ENCODE measurements around the gene PTPN18.
A peak's percentile ranks its signal among the peaks of the same experiment; 100 is the strongest.
"Not testable (repeated sequence)": the region's sequence is repeated elsewhere in the genome, so short reads cannot be mapped to it uniquely, and the experiment has no call there.

The PTPN18 gene

GRCh38 chr2:130355578-130356431, at the start of gene PTPN18:
Gene PTPN18, plus strand, starts transcription at chr2:130356056. Its CDS starts 52 bp downstream, at chr2:130356108.
- H3K27ac Mint-ChIP-seq: no peak within 1 kb of the TSS
- H3K36me3 Mint-ChIP-seq: peaks cover 1% of the 10 kb centered on the region
- H3K4me3 Mint-ChIP-seq: peak within 1 kb of the TSS; percentile 74
- DNase-seq: peak; percentile 76
- H3K4me1 Mint-ChIP-seq: peaks cover 13% of the 10 kb centered on the region
- CTCF ChIA-PET: interaction anchor here (1.3 kb wide), 1 partner anchor 9 kb away, joined by 4 read pairs; no protein-coding TSS in a partner anchor
- H3K27me3 Mint-ChIP-seq: peaks cover 21% of the 10 kb centered on the region
- peaks cover 1% of the 10 kb centered on the region for H3K9me3 Mint-ChIP-seq

- Mint-ChIP-seq H3K27me3 (peaks cover 10% of the 10 kb centered on the region), H3K27ac (no peak overlapping the region), H3K36me3 (no peaks in the 10 kb centered on the region), H3K9me3 (no peaks in the 10 kb centered on the region), H3K4me3 (no peak overlapping the region), H3K4me1 (no peaks in the 10 kb centered on the region)
- CTCF ChIA-PET: no interaction called here
- DNase-seq: no peak
Observed at GRCh38 chr2:130307850-130308249, 48.0 kb upstream of the PTPN18 start.

GRCh38 chr2:130310881-130311280, 45.0 kb upstream of the PTPN18 start:
- CTCF ChIA-PET: no interaction called here
- peaks cover 21% of the 10 kb centered on the region for H3K27me3 Mint-ChIP-seq
- H3K4me1 Mint-ChIP-seq: no peaks in the 10 kb centered on the region
- H3K9me3 Mint-ChIP-seq: no peaks in the 10 kb centered on the region
- no peak for DNase-seq
- no peak overlapping the region for H3K4me3 Mint-ChIP-seq
- H3K27ac Mint-ChIP-seq: no peak overlapping the region
- H3K36me3 Mint-ChIP-seq: no peaks in the 10 kb centered on the region

GRCh38 chr2:130313812-130314334, 42.0 kb upstream of the PTPN18 start:
- no peak for DNase-seq
- no peak overlapping the region for H3K27ac Mint-ChIP-seq
- H3K9me3 Mint-ChIP-seq: no peaks in the 10 kb centered on the region
- H3K27me3 Mint-ChIP-seq: peaks cover 18% of the 10 kb centered on the region
- no peak overlapping the region for H3K4me3 Mint-ChIP-seq
- CTCF ChIA-PET: no interaction called here
- H3K4me1 Mint-ChIP-seq: no peaks in the 10 kb centered on the region
- H3K36me3 Mint-ChIP-seq: no peaks in the 10 kb centered on the region

GRCh38 chr2:130314377-130314776, 41.5 kb upstream of the PTPN18 start:
- CTCF ChIA-PET: no interaction called here

GRCh38 chr2:130316596-130316995, 39.3 kb upstream of the PTPN18 start:
- no peaks in the 10 kb centered on the region for H3K36me3 Mint-ChIP-seq
- peaks cover 16% of the 10 kb centered on the region for H3K27me3 Mint-ChIP-seq
- no peak overlapping the region for H3K27ac Mint-ChIP-seq
- CTCF ChIA-PET: no interaction called here
- no peaks in the 10 kb centered on the region for H3K4me1 Mint-ChIP-seq
- no peak for DNase-seq
- no peaks in the 10 kb centered on the region for H3K9me3 Mint-ChIP-seq
- no peak overlapping the region for H3K4me3 Mint-ChIP-seq

More at GRCh38 chr2:130314377-130314776, 41.5 kb upstream of the PTPN18 start:
- Mint-ChIP-seq H3K27me3 (peaks cover 16% of the 10 kb centered on the region), H3K9me3 (no peaks in the 10 kb centered on the region), H3K36me3 (no peaks in the 10 kb centered on the region), H3K4me1 (no peaks in the 10 kb centered on the region), H3K27ac (no peak overlapping the region), H3K4me3 (no peak overlapping the region)
- no peak for DNase-seq

- peaks cover 30% of the 10 kb centered on the region for H3K27me3 Mint-ChIP-seq
- CTCF ChIA-PET: interaction anchor here (1.5 kb wide), 1 partner anchor 14 kb away, joined by 7 read pairs; no protein-coding TSS in a partner anchor
- H3K9me3 Mint-ChIP-seq: no peaks in the 10 kb centered on the region
- DNase-seq: no peak
- no peaks in the 10 kb centered on the region for H3K4me1 Mint-ChIP-seq
- no peak overlapping the region for H3K4me3 Mint-ChIP-seq
- H3K27ac Mint-ChIP-seq: no peak overlapping the region
- H3K36me3 Mint-ChIP-seq: no peaks in the 10 kb centered on the region
Observed at GRCh38 chr2:130318906-130319305, 37.0 kb upstream of the PTPN18 start.

GRCh38 chr2:130319536-130319935, 36.3 kb upstream of the PTPN18 start:
- H3K9me3 Mint-ChIP-seq: no peaks in the 10 kb centered on the region
- no peak for DNase-seq
- H3K36me3 Mint-ChIP-seq: no peaks in the 10 kb centered on the region
- H3K27me3 Mint-ChIP-seq: peaks cover 33% of the 10 kb centered on the region
- H3K4me3 Mint-ChIP-seq: no peak overlapping the region
- H3K27ac Mint-ChIP-seq: no peak overlapping the region
- H3K4me1 Mint-ChIP-seq: no peaks in the 10 kb centered on the region
- CTCF ChIA-PET: interaction anchor here (1.5 kb wide), 1 partner anchor 13 kb away, joined by 7 read pairs; no protein-coding TSS in a partner anchor

GRCh38 chr2:130327703-130328527, 27.9 kb upstream of the PTPN18 start:
- no peak overlapping the region for H3K27ac Mint-ChIP-seq
- H3K4me3 Mint-ChIP-seq: no peak overlapping the region
- peaks cover 4% of the 10 kb centered on the region for H3K4me1 Mint-ChIP-seq
- H3K27me3 Mint-ChIP-seq: peaks cover 52% of the 10 kb centered on the region
- H3K9me3 Mint-ChIP-seq: no peaks in the 10 kb centered on the region
- DNase-seq: no peak
- CTCF ChIA-PET: interaction anchor here (1.4 kb wide), 1 partner anchor 172 kb away, joined by 4 read pairs; no protein-coding TSS in a partner anchor
- no peaks in the 10 kb centered on the region for H3K36me3 Mint-ChIP-seq

- DNase-seq: no peak
- Mint-ChIP-seq H3K9me3 (no peaks in the 10 kb centered on the region), H3K27ac (no peak overlapping the region), H3K36me3 (no peaks in the 10 kb centered on the region), H3K4me1 (peaks cover 4% of the 10 kb centered on the region), H3K27me3 (peaks cover 44% of the 10 kb centered on the region), H3K4me3 (no peak overlapping the region)
- CTCF ChIA-PET: interaction anchor here (1.4 kb wide), 1 partner anchor 173 kb away, joined by 4 read pairs; no protein-coding TSS in a partner anchor
Observed at GRCh38 chr2:130328710-130329109, 27.1 kb upstream of the PTPN18 start.

GRCh38 chr2:130332271-130333073, 23.4 kb upstream of the PTPN18 start:
- H3K27ac Mint-ChIP-seq: no peak overlapping the region
- peak; percentile 76 for DNase-seq
- peaks cover 35% of the 10 kb centered on the region for H3K27me3 Mint-ChIP-seq
- CTCF ChIA-PET: interaction anchor here (0.6 to 2.9 kb wide), 7 partner anchors 9 to 178 kb away, joined by 3 to 21 read pairs (median 3); partner anchors contain the start of gene IMP4
- no peaks in the 10 kb centered on the region for H3K9me3 Mint-ChIP-seq
- H3K4me3 Mint-ChIP-seq: no peak overlapping the region
- peaks cover 7% of the 10 kb centered on the region for H3K4me1 Mint-ChIP-seq
- no peaks in the 10 kb centered on the region for H3K36me3 Mint-ChIP-seq

- not testable (repeated sequence) for H3K9me3 Mint-ChIP-seq, H3K4me1 Mint-ChIP-seq, DNase-seq, H3K4me3 Mint-ChIP-seq, H3K36me3 Mint-ChIP-seq, H3K27ac Mint-ChIP-seq
- CTCF ChIA-PET: interaction anchor here (0.6 to 2.9 kb wide), 7 partner anchors 8 to 179 kb away, joined by 3 to 21 read pairs (median 3); partner anchors contain the start of gene IMP4
- peaks cover 31% of the 10 kb centered on the region for H3K27me3 Mint-ChIP-seq
Observed at GRCh38 chr2:130333253-130333652, 22.6 kb upstream of the PTPN18 start.

- H3K27me3 Mint-ChIP-seq: peaks cover 26% of the 10 kb centered on the region
- H3K4me3 Mint-ChIP-seq: no peak overlapping the region
- no peaks in the 10 kb centered on the region for H3K9me3 Mint-ChIP-seq
- no peak overlapping the region for H3K27ac Mint-ChIP-seq
- H3K36me3 Mint-ChIP-seq: peaks cover 4% of the 10 kb centered on the region
- peaks cover 7% of the 10 kb centered on the region for H3K4me1 Mint-ChIP-seq
- no peak for DNase-seq
- CTCF ChIA-PET: interaction anchor here (1.2 kb wide), 1 partner anchor 20 kb away, joined by 4 read pairs; no protein-coding TSS in a partner anchor
Observed at GRCh38 chr2:130334026-130334425, 21.8 kb upstream of the PTPN18 start.

Data from activated naive CD4-positive, alpha-beta T cell treated with anti-CD3 and anti-CD28 coated beads, Interleukin-2, amount 10 ng/mL, durations not matched to agents 7 days and 5 days (primary cell).